VCaP (cell line): ENCODE data around the gene SLC39A3.

Source experiments
- H3K27ac ChIP-seq: fragments of 450-650 bp; 2 replicates; pipeline ENCODE4 v1.5.1; 2017
- CTCF ChIP-seq: fragments of 450-650 bp; conservative IDR thresholded peaks from 2 replicates; pipeline ENCODE4 v1.5.1; 2017; ENCODE audit warnings: mild to moderate bottlenecking, moderate library complexity

The SLC39A3 gene

DNA sequence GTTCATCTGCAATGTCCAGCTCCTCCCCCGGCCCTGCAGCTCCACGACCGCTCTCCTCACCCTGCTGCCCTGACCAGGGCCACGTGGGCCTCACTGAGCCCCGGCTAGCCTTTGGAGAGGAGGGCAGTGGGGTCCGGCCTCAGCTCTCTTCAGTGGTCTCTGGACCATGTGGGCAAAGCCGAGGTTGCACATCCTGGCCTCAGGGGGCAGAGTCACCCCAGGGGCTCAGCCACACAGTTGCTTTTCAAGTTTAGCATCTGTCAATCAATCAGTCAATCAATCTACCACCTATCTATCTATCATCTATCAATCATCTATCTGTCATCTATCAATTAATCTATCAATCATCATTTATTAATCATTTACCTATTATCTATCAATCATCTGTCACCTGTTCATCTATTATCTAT is 15.7 kb downstream of the SLC39A3 start:
- no peak; the same call in 1 of the 2 replicates for TF ChIP-seq CTCF
- H3K27ac ChIP-seq: no peak overlapping the region

- H3K27ac ChIP-seq: no peak overlapping the region
- TF ChIP-seq CTCF: no peak
Measured at GRCh38 chr19:2723747-2724146, 16.1 kb downstream of the SLC39A3 start.

DNA sequence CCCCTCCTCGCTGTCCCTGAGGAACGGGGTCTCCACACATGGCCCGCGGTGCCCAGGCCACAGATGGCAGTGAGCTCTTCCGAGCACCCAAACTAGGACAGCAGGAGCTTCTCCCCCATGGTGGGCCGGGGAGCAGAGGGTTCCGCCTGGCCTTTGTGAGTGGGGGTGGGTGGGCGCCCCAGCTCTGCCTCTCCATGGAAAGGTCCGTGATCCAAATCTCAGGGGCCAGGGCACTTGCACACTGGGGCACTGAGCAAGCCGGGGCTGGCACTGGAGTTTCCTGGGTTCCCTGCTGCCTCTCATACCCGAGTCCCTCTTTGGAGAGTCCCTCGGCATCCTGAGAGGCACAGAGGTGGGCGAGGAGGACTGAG is 16.5 kb downstream of the SLC39A3 start:
- TF ChIP-seq CTCF: no peak
- H3K27ac ChIP-seq: no peak overlapping the region

DNA sequence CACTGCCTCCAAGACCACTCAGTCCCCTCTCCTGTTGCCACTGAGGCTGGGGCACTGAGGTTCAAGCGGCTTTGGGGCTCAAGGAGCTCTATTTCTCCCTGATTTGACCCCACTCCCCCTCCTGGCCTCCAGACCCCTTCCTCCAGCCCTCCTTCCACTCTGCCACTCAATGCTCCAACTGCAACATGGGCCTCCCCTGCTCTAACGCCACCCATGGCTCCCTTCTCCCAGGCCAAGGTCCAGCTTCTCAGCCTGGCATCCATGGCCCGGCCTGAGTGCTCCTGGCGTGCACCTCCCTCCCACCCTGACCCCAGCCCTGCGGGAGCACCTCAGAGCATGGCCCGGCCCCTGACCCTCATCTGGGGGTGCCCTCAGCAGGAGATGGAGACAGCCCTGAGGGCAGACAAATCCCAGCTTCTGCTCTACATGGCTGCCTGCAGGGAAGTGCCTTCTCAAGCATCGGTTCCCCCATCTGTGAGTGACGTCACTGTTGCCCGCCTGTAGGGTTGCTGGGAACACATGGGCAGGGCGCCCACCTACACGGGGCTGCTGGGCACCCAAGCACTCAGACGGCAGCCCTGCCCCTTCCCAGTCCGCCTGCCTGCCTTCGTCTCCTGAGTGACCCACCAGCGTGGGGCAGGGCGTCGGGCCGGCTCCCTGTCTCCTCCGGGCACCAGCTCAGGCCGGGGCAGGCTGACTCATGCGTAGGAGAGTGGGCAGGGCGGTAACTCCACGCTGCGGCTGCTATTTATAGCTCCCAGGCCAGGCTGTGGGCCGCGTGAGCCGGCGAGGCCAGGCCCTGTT is 17.1 kb downstream of the SLC39A3 start:
- no peak overlapping the region for H3K27ac ChIP-seq
- no peak for TF ChIP-seq CTCF

DNA sequence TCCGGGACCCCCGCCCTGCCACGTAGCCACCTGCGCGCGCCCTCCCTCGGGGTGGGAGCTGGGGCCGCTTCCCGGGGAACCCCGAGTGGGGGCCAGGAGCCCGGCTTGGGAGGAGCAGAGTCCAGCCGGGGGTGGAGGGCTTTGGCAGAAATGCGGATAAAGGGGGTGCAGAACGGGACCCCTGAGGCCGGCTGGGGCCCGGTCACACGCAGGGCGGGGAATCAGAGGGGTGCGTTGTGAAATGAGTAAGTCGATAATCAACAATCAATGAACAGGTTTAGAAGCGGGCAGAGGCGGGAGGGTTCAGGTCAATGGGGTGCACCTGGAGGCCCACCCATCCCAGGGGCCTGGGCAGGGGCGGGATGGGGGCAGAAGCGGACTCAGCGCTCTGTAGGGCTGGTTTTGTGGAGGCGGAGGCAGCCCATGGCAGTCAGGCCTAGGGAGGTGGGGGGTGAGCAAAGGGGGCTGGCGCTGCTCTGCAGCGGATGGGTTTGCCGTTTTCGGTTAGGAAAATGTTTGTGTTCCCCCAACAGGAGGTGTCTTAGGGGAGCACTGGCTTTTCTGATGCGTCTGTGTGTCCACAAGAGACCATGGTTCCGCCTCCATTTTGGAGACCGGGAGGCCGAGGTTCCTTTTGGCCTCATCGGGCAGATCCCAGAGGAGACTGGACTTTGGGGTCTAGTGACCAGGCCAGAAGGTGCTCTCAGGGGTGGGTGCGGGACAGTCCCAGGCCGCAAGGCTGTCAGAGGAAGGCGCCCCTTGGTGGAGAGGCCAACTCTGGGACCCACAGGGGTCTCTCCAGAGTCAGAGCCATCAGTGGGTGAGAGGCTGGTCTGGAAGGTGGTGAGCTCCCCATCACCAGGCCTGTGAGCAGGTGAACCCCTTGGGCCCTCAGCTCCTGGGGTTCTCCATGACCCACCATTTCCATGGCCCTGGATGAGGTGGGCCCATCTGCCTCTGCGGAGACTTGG is 18.0 kb downstream of the SLC39A3 start:
- peak overlapping the region; percentile 73; the same call in 1 of the 2 replicates for H3K27ac ChIP-seq
- TF ChIP-seq CTCF: no peak

DNA sequence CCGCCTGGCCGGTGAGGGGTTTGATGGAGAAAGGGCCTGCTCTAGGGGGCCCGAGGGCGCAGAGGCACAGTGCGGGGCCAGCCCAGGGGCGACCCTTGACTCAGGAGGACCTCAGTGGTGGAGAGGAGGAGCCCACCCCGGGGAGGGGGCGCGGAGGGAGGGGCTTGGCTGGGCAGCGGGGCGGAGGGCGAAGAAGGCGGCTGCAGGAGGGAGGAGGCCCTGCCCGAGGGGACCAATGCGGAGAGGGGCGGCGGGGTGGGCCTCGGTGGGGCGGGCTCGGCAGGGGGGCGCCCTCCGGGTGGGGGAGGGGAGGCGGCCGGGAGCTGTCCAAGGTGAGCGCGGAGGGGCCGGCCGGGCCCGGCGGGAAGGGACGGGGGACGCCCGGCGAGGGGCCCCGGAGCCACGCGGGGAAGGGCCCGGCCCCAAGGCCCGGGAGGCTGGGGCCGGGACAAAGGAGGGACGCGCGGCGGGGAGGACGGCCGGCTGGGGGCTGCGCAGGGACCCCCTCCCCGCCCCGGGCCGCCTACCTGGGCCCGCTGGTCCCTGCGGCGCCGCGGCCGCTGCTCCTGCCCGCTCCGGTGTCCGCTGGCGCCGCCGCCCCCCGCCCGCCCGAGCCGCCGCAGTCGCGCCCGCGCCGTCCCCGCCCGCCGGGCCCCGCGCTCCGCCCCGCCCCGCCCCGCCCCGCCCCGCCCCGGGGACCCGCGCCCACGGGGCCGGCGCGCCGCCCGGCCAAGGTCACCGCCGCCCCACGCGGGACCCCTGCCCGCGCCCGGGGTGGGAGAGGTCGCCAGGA is 18.8 kb downstream of the SLC39A3 start, which contains the start of gene DIRAS1:
TSS of gene DIRAS1 (minus strand) at position 596 of the 793 bp plus-strand sequence. CDS start 3,566 bp downstream, outside the sequence.
- H3K27ac ChIP-seq: peak within 1 kb of the TSS; percentile 73; the same call in 1 of the 2 replicates
- TF ChIP-seq CTCF: no peak
